GM12878 (cell line): ENCODE data around the gene MEIOSIN. TPM values are rescaled to one million over a fixed set of nuclear protein-coding genes. Genes with fewer than 3 reads are reported as not detected.
A peak's percentile ranks its signal among the peaks of the same experiment; 100 is the strongest.

ENCODE experiments used
- ATAC-seq: fragments of 200-7000 bp; cut with Tn5 transposase; 3 replicates; pipeline ENCODE4 v1.9.1; 2020; ENCODE audit warnings: mild to moderate bottlenecking, moderate library complexity
- BruUV-seq: library from RNA; stranded (reverse); fragments of 400-500 nt; replicated peaks from 2 replicates; lab custom pipeline; 2021; lab: Mats Ljungman, UMichigan
- CTCF ChIA-PET: fragments of 300-600 bp; sonication (Branson Sonifier 250); formaldehyde crosslinking; extraction: SDS; loops from one replicate; lab custom pipeline; 2021; ENCODE audit warnings: inconsistent platforms; lab: Yijun Ruan, JAX
- POLR2A ChIA-PET: fragments of 350-600 bp; formaldehyde crosslinking; extraction: SDS; loops from one replicate; lab custom pipeline; 2021; ENCODE audit warnings: inconsistent platforms; lab: Charles Lee
- RAD21 ChIA-PET: fragments of 300-600 bp; sonication (Branson Sonifier 250); formaldehyde crosslinking; loops from one replicate; lab custom pipeline; 2023; ENCODE audit warnings: antibody characterized with exemption; ENCODE audit not compliant: unreplicated experiment; lab: Charles Lee
- SMC1A ChIA-PET: fragments of 300-600 bp; sonication (Branson Sonifier 250); formaldehyde crosslinking; loops from one replicate; lab custom pipeline; 2023; ENCODE audit not compliant: unreplicated experiment, uncharacterized antibody; lab: Charles Lee
- DNase-seq: peaks from one replicate; pipeline ENCODE4 v3.0.0-alpha.2; 2011; ENCODE audit warnings: low read depth, low spot score
- FAIRE-seq: peaks from 3 replicates; lab custom pipeline; 2011; peaks lifted over from hg19 to GRCh38; lab: Jason Lieb, UNC
- H2AFZ ChIP-seq: 2 replicates; pipeline ENCODE4 v1.6.0; 2011; ENCODE audit warnings: low read depth, low read length, control low read depth; ENCODE audit not compliant: control insufficient read depth
- H3K27ac ChIP-seq: 2 replicates; pipeline ENCODE4 v1.5.1; 2011; ENCODE audit warnings: control low read depth; ENCODE audit not compliant: control insufficient read depth, insufficient read depth
- H3K27me3 ChIP-seq, 2 experiments: replicated peaks in 1 of 2; 2 replicates each; pipeline versions ENCODE4 v1.6.0 to v1.6.1; 2011; ENCODE audit warnings: low read length in 1 of 2; ENCODE audit not compliant: control insufficient read depth in 2 of 2, insufficient read depth in 2 of 2
- H3K36me3 ChIP-seq, 2 experiments: 2 replicates each; pipeline ENCODE4 v1.5.1; 2011; ENCODE audit warnings: low read length in 1 of 2; ENCODE audit not compliant: control insufficient read depth in 2 of 2, insufficient read depth in 2 of 2
- H3K4me1 ChIP-seq: 2 replicates; pipeline ENCODE4 v1.6.1; 2011; ENCODE audit warnings: mild to moderate bottlenecking, low read length, moderate library complexity, mixed read lengths; ENCODE audit not compliant: control insufficient read depth, insufficient read depth
- H3K4me2 ChIP-seq: 2 replicates; pipeline ENCODE4 v1.6.0; 2011; ENCODE audit warnings: control low read depth; ENCODE audit not compliant: control insufficient read depth, insufficient read depth
- H3K4me3 ChIP-seq: fragments of 200-600 bp; sonication (generic); 2 replicates; pipeline ENCODE4 v1.5.1; 2016
- H3K79me2 ChIP-seq: 2 replicates; pipeline ENCODE4 v1.6.0; 2011; ENCODE audit warnings: low read length; ENCODE audit not compliant: control insufficient read depth, insufficient read depth
- H3K9ac ChIP-seq: 2 replicates; pipeline ENCODE4 v1.8.0; 2011; ENCODE audit warnings: low read length, control low read depth, mixed read lengths; ENCODE audit not compliant: control insufficient read depth, insufficient read depth
- H3K9me3 ChIP-seq: replicated peaks from 3 replicates; pipeline ENCODE4 v1.5.1; 2011; ENCODE audit warnings: mild to moderate bottlenecking, low read length; ENCODE audit not compliant: control insufficient read depth, insufficient read depth
- H4K20me1 ChIP-seq: 2 replicates; pipeline ENCODE4 v1.6.0; 2011; ENCODE audit not compliant: control insufficient read depth, insufficient read depth
- ATF2 ChIP-seq: IDR thresholded peaks from 2 replicates; pipeline ENCODE4 v1.6.1; 2012; ENCODE audit warnings: low read length, inconsistent platforms
- ATF7 ChIP-seq: fragments of 450-650 bp; IDR thresholded peaks from 2 replicates; pipeline ENCODE4 v1.6.1; 2016; ENCODE audit warnings: low read depth, mild to moderate bottlenecking
- CHD2 ChIP-seq: IDR thresholded peaks from 2 replicates; pipeline ENCODE4 v1.6.1; 2011; ENCODE audit warnings: low read depth, low read length, improper control_type of control experiment, borderline replicate concordance
- CREB1 ChIP-seq: IDR thresholded peaks from 2 replicates; pipeline ENCODE4 v1.6.1; 2012; ENCODE audit warnings: low read depth, mild to moderate bottlenecking, inconsistent platforms
- EGR1 ChIP-seq, 2 experiments: IDR thresholded peaks; 1 replicate in 1 of 2; 2 replicates in 1 of 2; pipeline ENCODE4 v1.6.1; 2011 to 2012; ENCODE audit warnings: low read depth in 2 of 2, low read length in 2 of 2, borderline replicate concordance in 1 of 2, mild to moderate bottlenecking in 1 of 2, moderate library complexity in 1 of 2
- GATAD2B ChIP-seq: fragments of 450-650 bp; conservative IDR thresholded peaks from 2 replicates; pipeline ENCODE4 v1.6.1; 2017; ENCODE audit warnings: low read depth, mild to moderate bottlenecking, moderate library complexity
- MTA2 ChIP-seq: fragments of 450-650 bp; IDR thresholded peaks from 2 replicates; pipeline ENCODE4 v1.6.1; 2016; ENCODE audit warnings: low read depth, mild to moderate bottlenecking, moderate library complexity
- MXI1 ChIP-seq: fragments of 150-350 bp; IDR thresholded peaks from 2 replicates; pipeline ENCODE4 v1.6.1; 2011; ENCODE audit warnings: low read depth, mild to moderate bottlenecking, inconsistent platforms, low read length, improper control_type of control experiment
- NFXL1 ChIP-seq: fragments of 450-650 bp; IDR thresholded peaks from 2 replicates; pipeline ENCODE4 v1.6.1; 2017; ENCODE audit warnings: antibody characterized with exemption, mild to moderate bottlenecking, borderline replicate concordance
- NFYB ChIP-seq: IDR thresholded peaks from 2 replicates; pipeline ENCODE4 v1.6.1; 2011; ENCODE audit warnings: low read depth, mild to moderate bottlenecking, low read length, improper control_type of control experiment, moderate library complexity; ENCODE audit not compliant: insufficient read depth
- POLR2A ChIP-seq: IDR thresholded peaks from 2 replicates; pipeline ENCODE4 v1.6.1; 2011; ENCODE audit warnings: low read depth, mild to moderate bottlenecking, low read length
- RAD51 ChIP-seq: fragments of 450-650 bp; IDR thresholded peaks from 2 replicates; pipeline ENCODE4 v1.6.1; 2016; ENCODE audit warnings: moderate library complexity, mild to moderate bottlenecking, inconsistent platforms
- SMAD5 ChIP-seq: IDR thresholded peaks from 2 replicates; pipeline ENCODE4 v1.6.1; 2016; ENCODE audit warnings: antibody characterized with exemption, low read depth
- SRF ChIP-seq, 2 experiments: IDR thresholded peaks; 2 replicates each; pipeline ENCODE4 v1.6.1; 2011; ENCODE audit warnings: low read depth in 2 of 2, low read length in 2 of 2, mild to moderate bottlenecking in 1 of 2, moderate library complexity in 1 of 2
- USF1 ChIP-seq: IDR thresholded peaks from 2 replicates; pipeline ENCODE4 v1.6.1; 2011; ENCODE audit warnings: borderline replicate concordance, low read depth, mild to moderate bottlenecking, moderate library complexity, mixed read lengths, low read length; ENCODE audit not compliant: insufficient read depth; ENCODE audit errors: extremely low read length
- ZSCAN29 ChIP-seq: fragments of 450-650 bp; IDR thresholded peaks from 2 replicates; pipeline ENCODE4 v1.6.1; 2017; ENCODE audit warnings: mild to moderate bottlenecking, moderate library complexity
- WGBS: methylation state at CpG from one replicate; pipeline ENCODE4 v1.1.6; 2016; ENCODE audit warnings: low lambda C conversion rate; ENCODE audit not compliant: insufficient replicate concordance, insufficient coverage; ENCODE audit errors: missing lambda C conversion rate; 5-methylcytosine and 5-hydroxymethylcytosine counted together
- in situ Hi-C: fragments of 300-500 bp; cut with MboI; formaldehyde crosslinking; loops from 9 replicates; pipeline ENCODE4 v1.14.3; 2018; ENCODE audit warnings: mixed read lengths
- intact Hi-C: fragments of 100-400 bp; cut with micrococcal nuclease; formaldehyde crosslinking; loops from one replicate; pipeline ENCODE4 v1.14.2; 2022; ENCODE audit not compliant: unreplicated experiment
- polyA plus RNA-seq, 11 experiments: library from polyadenylated mRNA; depleted of rRNA in 4 of 11; unstranded in 6 of 11; stranded (reverse) in 5 of 11; fragments of >200 nt; fragmentation: Nextera tagmentation in 4 of 11; fragmentation: Illumina TruSeq in 1 of 11; extraction: Ambion mirVana in 4 of 11; extraction: Trizol in 1 of 11; gene quantifications; 1 replicate in 1 of 11; 2 replicates in 10 of 11; pipeline versions ENCODE4 v1.2.1 to v1.2.3, GENCODE V29; 2011 to 2016; ENCODE audit warnings: inconsistent platforms in 2 of 11, missing spikeins in 2 of 11, low read depth in 1 of 11
- total RNA-seq, 4 experiments: library from RNA; depleted of rRNA in 3 of 4; stranded (reverse); fragments of >200 nt in 3 of 4; fragmentation: Illumina TruSeq in 1 of 4; extraction: Trizol in 1 of 4; gene quantifications; 2 replicates each; pipeline versions ENCODE4 v1.2.1 to v1.2.3, GENCODE V29; 2013 to 2021

The MEIOSIN gene
- total and polyA plus RNA-seq, 10 of the 15 experiments (the other 5 are each of a cell fraction or from before 2014, with no cell fraction given): 0.05 to 0.66 (median 0.14) TPM; not detected in 4

GRCh38 chr19:45786533-45786894 is 53.3 kb downstream of the MEIOSIN start:
- no peak for TF ChIP-seq NFXL1
- TF ChIP-seq POLR2A: peak; percentile 19; the same call in 1 of the 2 replicates
- Histone ChIP-seq H3K79me2 (peaks cover 9% of the 10 kb centered on the region), H3K4me3 (no peak overlapping the region), H3K27me3 (no peaks in the 10 kb centered on the region), H3K9ac (no peak overlapping the region), H4K20me1 (no peaks in the 10 kb centered on the region), H3K4me1 (peaks cover 8% of the 10 kb centered on the region), H2AFZ (no peak overlapping the region), H3K36me3 (peaks cover 2 to 12% of the 10 kb centered on the region in 2 experiments; a peak in 3 of 4 replicates), H3K27ac (no peak overlapping the region), H3K4me2 (no peak overlapping the region), H3K9me3 (no peaks in the 10 kb centered on the region)
- FAIRE-seq (no peak), ATAC-seq (no peak), DNase-seq (no peak)
- intact Hi-C loops: no loop called here
- ChIA-PET CTCF (no interaction called here), RAD21 (no interaction called here), POLR2A (no interaction called here), SMC1A (no interaction called here)
- no TSS peak for BruUV-seq
- over 99% methylated on average over 21 of the region's 21 CpGs for WGBS
- in situ Hi-C loops: no loop called here

- Histone ChIP-seq H3K4me2 (no peak overlapping the region), H4K20me1 (no peaks in the 10 kb centered on the region), H3K79me2 (peaks cover 19% of the 10 kb centered on the region), H3K9me3 (no peaks in the 10 kb centered on the region), H3K4me3 (no peak overlapping the region), H3K4me1 (peaks cover 14% of the 10 kb centered on the region), H3K27me3 (no peaks in the 10 kb centered on the region), H3K36me3 (peaks cover 2 to 12% of the 10 kb centered on the region in 2 experiments; a peak in 3 of 4 replicates), H3K9ac (no peak overlapping the region), H3K27ac (no peak overlapping the region), H2AFZ (no peak overlapping the region)
- SMC1A ChIA-PET: no interaction called here
- CTCF ChIA-PET: interaction anchor here (1.9 to 2.1 kb wide), 2 partner anchors 10 kb away, joined by 9 to 10 read pairs; no protein-coding TSS in a partner anchor
- POLR2A ChIA-PET: interaction anchor here (0.8 to 0.9 kb wide), 2 partner anchors 12 to 19 kb away, joined by 3 to 4 read pairs; no protein-coding TSS in a partner anchor
- no peak for FAIRE-seq
- RAD21 ChIA-PET: no interaction called here
- intact Hi-C loops (no loop called here), in situ Hi-C loops (no loop called here)
- TF ChIP-seq RAD51: no peak
- no peak for TF ChIP-seq GATAD2B
- no peak for TF ChIP-seq ATF7
- TF ChIP-seq CREB1: no peak
- TF ChIP-seq SMAD5: no peak
- no peak for TF ChIP-seq SRF (IDR thresholded peaks at IDR 0.05; ENCODE audit: low read depth in 2 of 2, low read length in 2 of 2)
- no peak for TF ChIP-seq ATF2
- no peak for TF ChIP-seq CHD2
- TF ChIP-seq NFYB: no peak
- no peak for TF ChIP-seq EGR1 (IDR thresholded peaks at IDR 0.05; ENCODE audit: borderline replicate concordance in 1 of 2, low read depth in 2 of 2, low read length in 2 of 2)
- TF ChIP-seq MXI1: no peak
- no peak for TF ChIP-seq USF1
- no peak for TF ChIP-seq MTA2
- TF ChIP-seq ZSCAN29: no peak
- BruUV-seq: no TSS peak
- DNase-seq: no peak
- WGBS: 98% methylated on average over 15 of the region's 15 CpGs
- no peak for ATAC-seq
Measured at GRCh38 chr19:45789035-45789786, 56.0 kb downstream of the MEIOSIN start.
